SU-DHL-6 (cell line): Measurements from ENCODE around the gene BANF1.

Source experiments
- EZH2phosphoT487 ChIP-seq: fragments of 200-600 bp; sonication (generic), shearing (Covaris generic); conservative IDR thresholded peaks from 2 replicates; pipeline ENCODE4 v1.6.1; 2018; ENCODE audit warnings: mild to moderate bottlenecking, antibody characterized with exemption, low read length, moderate library complexity, mixed read lengths
- TF ChIP-seq, protein P1 (sequence below): fragments of 200-600 bp; sonication (generic); IDR thresholded peaks from one replicate; pipeline ENCODE4 v1.5.1; 2017; ENCODE audit warnings: antibody characterized with exemption, mild to moderate bottlenecking, low read length, moderate library complexity; ENCODE audit not compliant: insufficient read depth, poor library complexity, severe bottlenecking

DNA sequence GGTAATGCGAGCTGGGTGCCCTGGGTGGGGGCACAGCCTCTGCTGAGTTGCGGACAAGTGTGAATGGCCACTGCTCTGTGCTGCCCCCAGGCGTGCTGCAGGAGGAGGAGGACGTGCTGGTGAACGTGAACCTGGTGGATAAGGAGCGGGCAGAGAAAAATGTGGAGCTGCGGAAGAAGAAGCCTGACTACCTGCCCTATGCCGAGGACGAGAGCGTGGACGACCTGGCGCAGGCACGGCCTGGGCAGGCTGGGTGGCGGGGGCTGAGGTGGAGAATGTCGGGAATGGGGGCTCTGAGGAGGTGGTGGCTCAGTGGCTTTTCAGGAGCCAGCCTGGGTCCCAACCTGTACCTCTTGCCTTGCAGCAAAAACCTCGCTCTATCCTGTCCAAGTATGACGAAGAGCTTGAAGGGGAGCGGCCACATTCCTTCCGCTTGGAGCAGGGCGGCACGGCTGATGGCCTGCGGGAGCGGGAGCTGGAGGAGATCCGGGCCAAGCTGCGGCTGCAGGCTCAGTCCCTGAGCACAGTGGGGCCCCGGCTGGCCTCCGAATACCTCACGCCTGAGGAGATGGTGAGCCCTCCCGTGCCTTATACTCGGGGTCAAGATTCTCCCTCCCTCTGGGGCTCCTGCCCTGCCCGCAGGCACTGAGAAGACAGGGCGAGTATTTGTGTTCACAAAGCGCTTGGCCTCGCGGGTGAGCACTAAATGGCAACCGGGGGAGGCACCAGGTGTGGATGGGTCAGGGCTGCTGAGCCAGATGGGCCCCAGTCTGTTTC, 36.1 kb upstream of the BANF1 start:
- TF ChIP-seq, protein P1, sequence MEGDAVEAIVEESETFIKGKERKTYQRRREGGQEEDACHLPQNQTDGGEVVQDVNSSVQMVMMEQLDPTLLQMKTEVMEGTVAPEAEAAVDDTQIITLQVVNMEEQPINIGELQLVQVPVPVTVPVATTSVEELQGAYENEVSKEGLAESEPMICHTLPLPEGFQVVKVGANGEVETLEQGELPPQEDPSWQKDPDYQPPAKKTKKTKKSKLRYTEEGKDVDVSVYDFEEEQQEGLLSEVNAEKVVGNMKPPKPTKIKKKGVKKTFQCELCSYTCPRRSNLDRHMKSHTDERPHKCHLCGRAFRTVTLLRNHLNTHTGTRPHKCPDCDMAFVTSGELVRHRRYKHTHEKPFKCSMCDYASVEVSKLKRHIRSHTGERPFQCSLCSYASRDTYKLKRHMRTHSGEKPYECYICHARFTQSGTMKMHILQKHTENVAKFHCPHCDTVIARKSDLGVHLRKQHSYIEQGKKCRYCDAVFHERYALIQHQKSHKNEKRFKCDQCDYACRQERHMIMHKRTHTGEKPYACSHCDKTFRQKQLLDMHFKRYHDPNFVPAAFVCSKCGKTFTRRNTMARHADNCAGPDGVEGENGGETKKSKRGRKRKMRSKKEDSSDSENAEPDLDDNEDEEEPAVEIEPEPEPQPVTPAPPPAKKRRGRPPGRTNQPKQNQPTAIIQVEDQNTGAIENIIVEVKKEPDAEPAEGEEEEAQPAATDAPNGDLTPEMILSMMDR: no peak
- TF ChIP-seq EZH2phosphoT487: no peak
